HG02798 (cell line): ENCODE measurements around the gene SEMA3E.
"Not testable (repeated sequence)": the region's sequence is repeated elsewhere in the genome, so short reads cannot be mapped to it uniquely, and the experiment has no call there.

Source experiments
- ATAC-seq: cut with Tn5 transposase; IDR thresholded peaks from one replicate; pipeline ENCODE4 v1.9.1; 2021; ENCODE audit warnings: mild to moderate bottlenecking; ENCODE audit not compliant: unreplicated experiment, poor library complexity

SEMA3E gene

DNA sequence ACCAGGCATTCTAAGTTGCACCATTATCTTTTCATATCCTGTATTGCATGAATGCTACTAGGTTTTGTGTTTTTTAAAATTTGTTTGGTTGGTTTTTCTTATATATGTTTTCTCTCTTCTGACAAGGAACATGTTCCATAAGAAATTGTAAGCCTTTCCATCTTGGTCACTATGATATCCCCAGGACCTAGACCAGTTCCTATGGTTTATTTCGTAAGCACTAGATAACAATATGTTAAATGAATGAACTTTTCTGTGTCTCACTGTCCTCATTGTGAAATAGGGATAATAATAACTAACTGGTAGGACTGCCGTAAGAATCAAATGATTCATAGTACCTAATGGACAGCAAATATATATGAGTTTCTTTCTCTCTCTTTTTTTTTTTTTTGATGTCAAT, 146.3 kb downstream of the SEMA3E start:
- ATAC-seq: no peak

DNA sequence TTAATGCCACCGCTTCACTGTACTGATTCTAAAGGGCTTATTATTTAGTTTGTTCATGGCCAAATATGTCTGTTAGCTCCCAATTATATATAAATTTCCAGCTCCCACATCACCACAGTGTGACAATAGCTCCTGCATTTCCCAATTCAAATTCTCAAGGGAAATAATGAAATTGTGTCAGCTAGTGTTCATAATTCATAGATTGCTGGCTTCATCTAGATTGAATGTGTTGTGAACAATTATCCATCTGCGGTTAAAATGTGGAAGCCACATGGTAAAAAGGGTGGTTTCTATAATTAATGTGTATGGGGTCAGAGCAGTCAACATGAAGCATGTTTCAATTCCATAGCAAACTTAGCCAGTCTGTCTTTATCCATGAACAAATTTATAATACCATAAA, 154.3 kb downstream of the SEMA3E start:
- no peak for ATAC-seq

GRCh38 chr7:83492802-83493201, 156.1 kb downstream of the SEMA3E start:
- ATAC-seq: no peak

- no peak for ATAC-seq
Observed at GRCh38 chr7:83487801-83488200, 161.1 kb downstream of the SEMA3E start.

DNA sequence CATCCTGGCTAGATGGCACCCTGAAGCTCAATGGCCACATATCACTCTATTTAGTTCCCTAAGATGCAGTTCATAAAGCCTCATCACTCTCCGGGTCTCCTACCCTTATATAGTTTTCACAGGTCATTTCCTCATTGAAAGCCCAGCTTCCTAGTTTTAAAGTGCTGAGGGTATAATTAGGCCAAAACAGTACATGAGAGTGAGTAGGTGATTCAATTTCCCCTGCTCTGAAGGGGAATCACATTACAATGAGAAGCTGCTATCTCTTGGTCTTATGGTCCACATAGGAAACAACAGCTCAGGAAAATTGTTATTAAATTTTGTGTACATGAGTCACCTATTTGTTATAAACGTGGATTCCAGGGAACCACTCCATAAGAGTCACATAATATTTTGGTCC, 162.0 kb downstream of the SEMA3E start:
- ATAC-seq: no peak

DNA sequence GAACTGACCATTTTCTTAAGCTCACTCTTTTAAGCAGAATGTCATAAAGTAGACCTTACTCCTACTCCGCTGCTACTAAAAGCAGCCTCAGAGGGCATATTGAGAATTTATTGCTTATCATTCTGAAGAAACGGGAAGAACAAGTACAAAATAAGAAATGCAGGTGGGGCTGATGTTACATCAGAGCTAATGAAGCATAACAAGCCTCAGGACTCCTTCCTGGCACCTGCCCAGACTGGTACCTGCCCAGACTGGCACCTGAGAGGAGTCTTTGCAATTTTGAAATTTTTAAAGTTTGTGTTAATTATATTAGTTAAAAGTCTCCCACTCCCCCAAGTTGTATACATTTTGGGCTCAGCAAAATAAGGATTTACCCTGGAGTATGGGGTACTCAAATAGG, 162.4 kb downstream of the SEMA3E start:
- ATAC-seq: no peak

DNA sequence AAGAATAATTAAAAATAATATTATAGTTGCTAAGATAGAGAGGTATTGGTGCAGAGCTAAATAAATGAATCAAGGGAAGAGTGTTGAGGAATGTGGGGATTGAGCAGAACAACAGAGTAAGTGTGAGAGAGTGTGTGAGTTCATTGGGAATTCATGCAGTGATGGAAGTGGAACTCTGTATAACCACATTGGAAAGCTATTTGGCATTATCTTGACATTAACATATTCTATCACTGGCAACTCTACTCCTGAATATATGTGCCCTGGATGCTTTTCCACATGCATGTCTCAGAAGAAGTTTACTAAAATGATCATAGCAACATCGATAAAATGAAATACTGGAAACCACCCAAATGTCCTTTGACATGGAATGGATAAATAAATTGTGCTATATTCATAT, 164.1 kb downstream of the SEMA3E start:
- ATAC-seq: no peak

- no peak for ATAC-seq
Observed at GRCh38 chr7:83484266-83484665, 164.7 kb downstream of the SEMA3E start.

DNA sequence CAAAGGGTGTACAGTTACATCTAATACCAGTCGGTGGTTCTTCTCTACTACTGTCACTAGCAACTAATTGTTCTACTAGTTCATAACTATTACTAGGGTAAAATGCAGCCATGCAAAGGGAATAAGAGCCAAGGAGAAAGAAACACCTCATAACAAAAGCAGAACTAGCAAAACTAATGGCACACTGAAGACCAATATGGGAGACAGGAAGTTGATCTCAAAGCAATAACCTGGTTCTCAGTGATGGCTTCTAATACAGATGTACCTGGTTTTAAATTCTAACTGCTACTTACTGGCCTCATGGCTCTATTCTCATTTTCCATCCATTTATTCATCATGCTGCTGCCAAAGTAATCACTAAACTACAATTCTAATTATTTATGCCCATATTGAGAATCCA, 170.3 kb downstream of the SEMA3E start:
- no peak for ATAC-seq

- no peak for ATAC-seq
Observed at GRCh38 chr7:83476511-83477050, 172.4 kb downstream of the SEMA3E start.

DNA sequence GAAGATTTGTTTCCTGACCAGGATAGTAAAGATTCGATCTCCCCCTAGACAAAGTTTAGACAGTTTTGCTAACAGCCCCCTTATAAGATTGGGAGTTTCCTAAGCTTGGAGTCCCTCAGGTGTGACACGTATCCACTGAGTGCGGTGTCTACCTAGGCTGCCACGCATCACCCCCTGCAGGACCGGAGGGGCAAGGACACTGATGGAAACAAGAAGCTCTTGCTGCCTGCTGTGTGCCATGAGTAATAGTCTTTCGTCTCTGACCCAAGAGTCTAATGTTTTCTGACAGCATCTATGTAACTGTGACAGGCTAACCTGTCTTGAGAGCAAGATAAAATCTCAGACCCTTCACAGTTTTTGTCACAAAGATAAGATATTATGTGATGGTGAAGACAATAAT, 173.5 kb downstream of the SEMA3E start:
- no peak for ATAC-seq

- no peak for ATAC-seq
Observed at GRCh38 chr7:83472376-83472775, 176.6 kb downstream of the SEMA3E start.

DNA sequence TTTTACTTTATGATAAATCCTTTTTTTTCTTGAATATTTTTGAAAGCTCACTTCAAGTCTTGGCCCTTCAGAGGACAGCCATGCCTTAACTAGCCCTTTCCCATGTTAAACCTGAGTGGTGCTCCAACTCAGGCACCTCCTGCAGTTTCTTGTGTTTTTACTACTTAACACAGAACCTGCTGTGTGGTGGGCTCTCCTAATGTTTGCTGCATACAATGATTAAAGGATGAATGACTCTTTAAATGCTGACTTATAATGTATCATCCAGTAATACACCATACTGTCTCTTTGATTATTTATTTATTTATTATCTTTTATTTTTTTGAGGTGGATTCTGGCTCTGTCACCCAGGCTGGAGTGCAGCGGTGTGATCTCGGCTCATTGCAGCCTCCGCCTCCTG, 179.4 kb downstream of the SEMA3E start:
- no peak for ATAC-seq

GRCh38 chr7:83469076-83469475, 179.9 kb downstream of the SEMA3E start:
- no peak for ATAC-seq

DNA sequence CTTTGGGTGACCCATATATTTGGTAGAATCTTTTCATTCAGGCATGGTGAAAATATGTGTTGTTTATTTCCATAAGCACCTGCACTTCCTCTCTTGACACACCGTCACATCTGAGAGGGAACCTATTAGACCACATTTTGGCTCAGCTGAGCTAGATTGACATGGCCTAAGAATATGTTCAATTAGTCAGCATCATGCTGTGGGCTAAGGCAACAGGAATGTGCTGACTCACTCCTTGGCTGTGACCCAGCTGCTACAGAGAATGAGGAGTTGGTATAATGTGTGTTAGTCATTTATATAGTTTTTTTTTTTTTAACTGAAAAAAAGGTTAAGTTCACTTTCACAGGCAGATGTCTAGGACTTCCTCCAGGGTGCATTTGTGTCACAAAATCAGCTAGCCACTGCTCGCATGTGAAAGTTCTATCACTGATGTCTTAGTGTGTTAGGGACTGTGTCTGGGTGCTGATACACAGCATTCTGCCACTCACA, 180.6 kb downstream of the SEMA3E start:
- peak; percentile 96 for ATAC-seq

GRCh38 chr7:83467493-83467892, 181.4 kb downstream of the SEMA3E start:
- ATAC-seq: no peak

DNA sequence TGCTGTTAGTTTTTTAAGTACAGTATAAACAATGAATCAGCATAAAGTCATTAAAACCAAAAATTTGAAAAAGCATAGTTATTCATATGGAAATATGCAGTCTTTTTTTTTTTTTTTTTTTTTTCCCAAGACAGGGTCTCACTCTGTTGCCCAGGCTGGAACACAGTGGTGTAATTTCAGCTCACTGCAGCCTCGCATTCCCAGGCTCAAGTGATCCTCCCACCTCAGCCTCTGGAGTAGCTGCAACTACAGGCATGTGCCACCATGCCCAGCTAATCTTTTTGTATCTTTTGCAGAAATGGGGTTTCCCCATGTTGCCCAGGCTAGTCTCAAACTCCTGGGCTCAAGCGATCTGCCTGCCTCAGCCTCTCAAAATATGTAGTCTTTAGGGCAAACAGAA, 182.0 kb downstream of the SEMA3E start:
- no peak for ATAC-seq

DNA sequence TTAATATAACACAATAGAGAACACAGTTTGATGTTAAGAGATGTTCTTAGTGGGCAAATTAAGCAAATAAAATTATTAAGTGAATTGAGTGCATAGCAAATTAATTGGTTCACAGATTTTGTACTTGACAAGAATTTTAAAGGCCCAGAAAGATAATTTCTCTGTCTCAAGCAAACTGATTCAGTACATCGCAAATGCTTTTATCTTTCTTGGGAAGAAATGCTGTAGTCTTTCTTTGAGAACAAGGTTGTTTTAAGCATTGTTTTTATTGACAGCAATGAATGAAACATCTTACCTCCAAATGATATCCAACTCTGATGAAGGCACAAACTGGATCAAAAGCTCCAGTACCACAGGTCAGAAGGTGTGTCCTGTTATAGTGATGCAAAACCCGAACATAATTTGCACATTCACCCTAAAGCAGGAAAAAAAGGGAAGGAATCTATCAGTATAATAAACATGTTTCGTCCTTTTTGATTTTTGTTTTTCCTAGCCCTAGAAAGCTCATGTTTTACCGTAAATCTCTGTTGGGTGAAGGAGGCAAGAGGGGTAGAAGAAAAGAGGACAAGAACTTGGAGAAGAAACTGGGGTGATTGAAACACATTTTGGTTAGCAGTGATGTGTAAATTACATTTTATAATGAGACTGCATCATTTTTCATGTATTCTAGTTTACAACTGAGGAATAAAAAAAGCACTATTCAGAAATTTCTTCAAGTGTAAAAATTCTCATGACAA, 182.6 kb downstream of the SEMA3E start:
- no peak for ATAC-seq

DNA sequence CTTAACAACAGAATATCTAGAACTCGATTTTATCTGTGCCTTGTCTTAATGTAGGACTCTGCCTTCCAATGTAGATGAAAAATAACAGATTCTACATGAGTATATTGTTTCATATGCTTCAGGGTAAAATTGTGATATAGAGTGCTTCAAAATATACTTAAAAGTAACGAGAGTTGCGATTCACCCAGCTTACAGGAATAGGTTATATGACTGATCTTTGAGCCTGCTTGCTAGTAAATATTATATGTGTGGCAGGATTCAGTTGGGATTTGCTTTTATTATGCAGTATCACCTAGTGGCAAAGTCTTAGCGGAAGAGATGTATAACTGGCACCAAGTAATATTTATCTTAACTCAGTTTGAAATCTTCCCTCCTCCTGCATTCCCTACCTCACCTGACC, 183.3 kb downstream of the SEMA3E start:
- ATAC-seq: no peak

GRCh38 chr7:83461820-83462219, 187.1 kb downstream of the SEMA3E start:
- ATAC-seq: not testable (repeated sequence)

DNA sequence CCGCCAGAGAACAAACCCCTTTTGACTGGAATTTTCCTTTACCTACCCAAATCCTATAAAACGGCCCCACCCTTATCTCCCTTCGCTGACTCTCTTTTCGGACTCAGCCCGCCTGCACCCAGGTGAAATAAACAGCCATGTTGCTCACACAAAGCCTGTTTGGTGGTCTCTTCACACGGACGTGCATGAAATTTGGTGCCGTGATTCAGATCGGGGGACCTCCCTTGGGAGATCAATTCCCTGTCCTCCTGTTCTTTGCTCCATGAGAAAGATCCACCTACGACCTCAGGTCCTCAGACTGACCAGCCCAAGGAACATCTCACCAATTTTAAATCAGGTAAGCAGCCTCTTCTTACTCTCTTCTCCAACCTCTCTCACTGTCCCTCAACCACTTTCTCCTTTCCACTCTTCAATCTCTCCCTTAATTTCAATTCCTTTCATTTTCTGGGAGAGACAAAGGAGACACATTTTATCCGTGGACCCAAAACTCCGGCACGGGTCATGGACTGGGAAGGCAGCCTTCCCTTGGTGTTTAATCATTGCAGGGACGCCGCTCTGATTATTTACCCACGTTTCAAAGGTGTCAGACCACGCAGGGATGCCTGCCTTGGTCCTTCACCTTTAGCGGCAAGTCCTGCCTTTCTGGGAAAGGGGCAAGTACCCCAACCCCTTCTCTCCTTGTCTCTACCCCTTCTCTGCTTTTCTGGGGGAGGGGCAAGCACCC, 188.8 kb downstream of the SEMA3E start:
- not testable (repeated sequence) for ATAC-seq
